GM12878 (cell line): ENCODE results near the gene ELMO2. TPM values are rescaled to one million over a fixed set of nuclear protein-coding genes. Genes with fewer than 3 reads are reported as not detected.

Experiments used
- ATAC-seq: fragments of 200-7000 bp; cut with Tn5 transposase; 3 replicates; pipeline ENCODE4 v1.9.1; 2020; ENCODE audit warnings: mild to moderate bottlenecking, moderate library complexity
- BruUV-seq: library from RNA; stranded (reverse); fragments of 400-500 nt; replicated peaks from 2 replicates; lab custom pipeline; 2021; lab: Mats Ljungman, UMichigan
- CTCF ChIA-PET: fragments of 300-600 bp; sonication (Branson Sonifier 250); formaldehyde crosslinking; extraction: SDS; loops from one replicate; lab custom pipeline; 2021; ENCODE audit warnings: inconsistent platforms; lab: Yijun Ruan, JAX
- POLR2A ChIA-PET: fragments of 350-600 bp; formaldehyde crosslinking; extraction: SDS; loops from one replicate; lab custom pipeline; 2021; ENCODE audit warnings: inconsistent platforms; lab: Charles Lee
- RAD21 ChIA-PET: fragments of 300-600 bp; sonication (Branson Sonifier 250); formaldehyde crosslinking; loops from one replicate; lab custom pipeline; 2023; ENCODE audit warnings: antibody characterized with exemption; ENCODE audit not compliant: unreplicated experiment; lab: Charles Lee
- SMC1A ChIA-PET: fragments of 300-600 bp; sonication (Branson Sonifier 250); formaldehyde crosslinking; loops from one replicate; lab custom pipeline; 2023; ENCODE audit not compliant: unreplicated experiment, uncharacterized antibody; lab: Charles Lee
- DNase-seq: peaks from one replicate; pipeline ENCODE4 v3.0.0-alpha.2; 2011; ENCODE audit warnings: low read depth, low spot score
- FAIRE-seq: peaks from 3 replicates; lab custom pipeline; 2011; peaks lifted over from hg19 to GRCh38; lab: Jason Lieb, UNC
- H2AFZ ChIP-seq: 2 replicates; pipeline ENCODE4 v1.6.0; 2011; ENCODE audit warnings: low read depth, low read length, control low read depth; ENCODE audit not compliant: control insufficient read depth
- H3K27ac ChIP-seq: 2 replicates; pipeline ENCODE4 v1.5.1; 2011; ENCODE audit warnings: control low read depth; ENCODE audit not compliant: control insufficient read depth, insufficient read depth
- H3K27me3 ChIP-seq, 2 experiments: replicated peaks in 1 of 2; 2 replicates each; pipeline versions ENCODE4 v1.6.0 to v1.6.1; 2011; ENCODE audit warnings: low read length in 1 of 2; ENCODE audit not compliant: control insufficient read depth in 2 of 2, insufficient read depth in 2 of 2
- H3K36me3 ChIP-seq, 2 experiments: 2 replicates each; pipeline ENCODE4 v1.5.1; 2011; ENCODE audit warnings: low read length in 1 of 2; ENCODE audit not compliant: control insufficient read depth in 2 of 2, insufficient read depth in 2 of 2
- H3K4me1 ChIP-seq: 2 replicates; pipeline ENCODE4 v1.6.1; 2011; ENCODE audit warnings: mild to moderate bottlenecking, low read length, moderate library complexity, mixed read lengths; ENCODE audit not compliant: control insufficient read depth, insufficient read depth
- H3K4me2 ChIP-seq: 2 replicates; pipeline ENCODE4 v1.6.0; 2011; ENCODE audit warnings: control low read depth; ENCODE audit not compliant: control insufficient read depth, insufficient read depth
- H3K4me3 ChIP-seq: fragments of 200-600 bp; sonication (generic); 2 replicates; pipeline ENCODE4 v1.5.1; 2016
- H3K79me2 ChIP-seq: 2 replicates; pipeline ENCODE4 v1.6.0; 2011; ENCODE audit warnings: low read length; ENCODE audit not compliant: control insufficient read depth, insufficient read depth
- H3K9ac ChIP-seq: 2 replicates; pipeline ENCODE4 v1.8.0; 2011; ENCODE audit warnings: low read length, control low read depth, mixed read lengths; ENCODE audit not compliant: control insufficient read depth, insufficient read depth
- H3K9me3 ChIP-seq: replicated peaks from 3 replicates; pipeline ENCODE4 v1.5.1; 2011; ENCODE audit warnings: mild to moderate bottlenecking, low read length; ENCODE audit not compliant: control insufficient read depth, insufficient read depth
- H4K20me1 ChIP-seq: 2 replicates; pipeline ENCODE4 v1.6.0; 2011; ENCODE audit not compliant: control insufficient read depth, insufficient read depth
- EGR1 ChIP-seq, 2 experiments: IDR thresholded peaks; 1 replicate in 1 of 2; 2 replicates in 1 of 2; pipeline ENCODE4 v1.6.1; 2011 to 2012; ENCODE audit warnings: low read depth in 2 of 2, low read length in 2 of 2, borderline replicate concordance in 1 of 2, mild to moderate bottlenecking in 1 of 2, moderate library complexity in 1 of 2
- GABPA ChIP-seq: IDR thresholded peaks from 2 replicates; pipeline ENCODE4 v1.6.1; 2014; ENCODE audit warnings: antibody characterized with exemption, low read depth, mild to moderate bottlenecking, inconsistent platforms
- IKZF2 ChIP-seq, 2 experiments: fragments of 450-650 bp; IDR thresholded peaks; 2 replicates each; pipeline ENCODE4 v1.6.1; 2017; ENCODE audit warnings: mild to moderate bottlenecking in 2 of 2, moderate library complexity in 2 of 2
- MEF2A ChIP-seq: IDR thresholded peaks from 2 replicates; pipeline ENCODE4 v1.6.1; 2011; ENCODE audit warnings: low read depth, mild to moderate bottlenecking, low read length, moderate library complexity; ENCODE audit not compliant: insufficient read depth
- NR2F1 ChIP-seq: fragments of 450-650 bp; conservative IDR thresholded peaks from 2 replicates; pipeline ENCODE4 v1.6.1; 2017; ENCODE audit warnings: mild to moderate bottlenecking
- WGBS: methylation state at CpG from one replicate; pipeline ENCODE4 v1.1.6; 2016; ENCODE audit warnings: low lambda C conversion rate; ENCODE audit not compliant: insufficient replicate concordance, insufficient coverage; ENCODE audit errors: missing lambda C conversion rate; 5-methylcytosine and 5-hydroxymethylcytosine counted together
- in situ Hi-C: fragments of 300-500 bp; cut with MboI; formaldehyde crosslinking; loops from 9 replicates; pipeline ENCODE4 v1.14.3; 2018; ENCODE audit warnings: mixed read lengths
- intact Hi-C: fragments of 100-400 bp; cut with micrococcal nuclease; formaldehyde crosslinking; loops from one replicate; pipeline ENCODE4 v1.14.2; 2022; ENCODE audit not compliant: unreplicated experiment
- polyA plus RNA-seq, 11 experiments: library from polyadenylated mRNA; depleted of rRNA in 4 of 11; unstranded in 6 of 11; stranded (reverse) in 5 of 11; fragments of >200 nt; fragmentation: Nextera tagmentation in 4 of 11; fragmentation: Illumina TruSeq in 1 of 11; extraction: Ambion mirVana in 4 of 11; extraction: Trizol in 1 of 11; gene quantifications; 1 replicate in 1 of 11; 2 replicates in 10 of 11; pipeline versions ENCODE4 v1.2.1 to v1.2.3, GENCODE V29; 2011 to 2016; ENCODE audit warnings: inconsistent platforms in 2 of 11, missing spikeins in 2 of 11, low read depth in 1 of 11
- total RNA-seq, 4 experiments: library from RNA; depleted of rRNA in 3 of 4; stranded (reverse); fragments of >200 nt in 3 of 4; fragmentation: Illumina TruSeq in 1 of 4; extraction: Trizol in 1 of 4; gene quantifications; 2 replicates each; pipeline versions ENCODE4 v1.2.1 to v1.2.3, GENCODE V29; 2013 to 2021
- TF ChIP-seq, protein P1 (sequence below): IDR thresholded peaks from 2 replicates; pipeline ENCODE4 v1.6.1; 2011; ENCODE audit warnings: low read depth, mild to moderate bottlenecking, low read length, moderate library complexity, borderline replicate concordance; ENCODE audit errors: extremely low read depth
- TF ChIP-seq, protein P2 (sequence below): fragments of 450-650 bp; IDR thresholded peaks from 2 replicates; pipeline ENCODE4 v1.6.1; 2016; ENCODE audit warnings: mild to moderate bottlenecking
- TF ChIP-seq, protein P3 (sequence below): fragments of 450-650 bp; IDR thresholded peaks from 2 replicates; pipeline ENCODE4 v1.6.1; 2016; ENCODE audit warnings: mild to moderate bottlenecking, moderate library complexity, borderline replicate concordance

ELMO2 gene
- total and polyA plus RNA-seq, 10 of the 15 experiments (the other 5 are each of a cell fraction or from before 2014, with no cell fraction given), result 14.2 to 40.2 (median 37.6) TPM

DNA sequence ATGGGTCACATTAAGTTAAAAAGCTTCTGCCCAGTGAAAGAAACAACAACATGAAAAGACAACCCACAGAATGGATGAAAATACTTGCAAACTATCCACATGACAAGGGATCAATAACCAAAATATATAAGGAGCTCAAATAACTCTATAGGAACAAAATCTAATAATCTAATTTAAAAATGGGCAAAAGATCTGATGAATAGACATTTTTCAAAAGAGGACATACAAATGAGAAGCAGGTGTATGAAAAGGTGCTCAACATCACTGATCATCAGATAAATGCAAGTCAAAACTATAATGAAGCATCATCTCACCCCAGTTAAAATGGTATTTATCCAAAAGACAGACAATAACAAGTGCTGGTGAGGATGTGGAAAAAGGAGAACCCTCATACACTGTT lies 21.0 kb upstream of the ELMO2 start:
- Histone ChIP-seq H2AFZ (no peak overlapping the region), H3K36me3 (no peaks in the 10 kb centered on the region), H3K27ac (no peak overlapping the region), H3K9me3 (no peaks in the 10 kb centered on the region), H4K20me1 (no peaks in the 10 kb centered on the region), H3K79me2 (no peaks in the 10 kb centered on the region), H3K9ac (no peak overlapping the region), H3K27me3 (0 out of 4 replicates have a peak, but pooled peaks cover 0 to 4% of the 10 kb centered on the region in 2 experiments), H3K4me3 (no peak overlapping the region), H3K4me2 (no peak overlapping the region), H3K4me1 (no peaks in the 10 kb centered on the region)
- in situ Hi-C loops, result no loop called here
- ChIA-PET CTCF (interaction anchor here (1.3 kb wide), 1 partner anchor 121 kb away, joined by 3 read pairs; no protein-coding TSS in a partner anchor), SMC1A (interaction anchor here (2.5 kb wide), 1 partner anchor 10 kb away, joined by 7 read pairs; no protein-coding TSS in a partner anchor), POLR2A (no interaction called here), RAD21 (no interaction called here)
- intact Hi-C loops, result no loop called here
- no TSS peak for BruUV-seq
- DNase-seq (no peak), FAIRE-seq (no peak), ATAC-seq (no peak)
- TF ChIP-seq NR2F1, result no peak
- TF ChIP-seq EGR1 (IDR thresholded peaks at IDR 0.05; ENCODE audit: borderline replicate concordance in 1 of 2, low read depth in 2 of 2, low read length in 2 of 2), result no peak
- TF ChIP-seq MEF2A, result no peak
- no peak for TF ChIP-seq GABPA

DNA sequence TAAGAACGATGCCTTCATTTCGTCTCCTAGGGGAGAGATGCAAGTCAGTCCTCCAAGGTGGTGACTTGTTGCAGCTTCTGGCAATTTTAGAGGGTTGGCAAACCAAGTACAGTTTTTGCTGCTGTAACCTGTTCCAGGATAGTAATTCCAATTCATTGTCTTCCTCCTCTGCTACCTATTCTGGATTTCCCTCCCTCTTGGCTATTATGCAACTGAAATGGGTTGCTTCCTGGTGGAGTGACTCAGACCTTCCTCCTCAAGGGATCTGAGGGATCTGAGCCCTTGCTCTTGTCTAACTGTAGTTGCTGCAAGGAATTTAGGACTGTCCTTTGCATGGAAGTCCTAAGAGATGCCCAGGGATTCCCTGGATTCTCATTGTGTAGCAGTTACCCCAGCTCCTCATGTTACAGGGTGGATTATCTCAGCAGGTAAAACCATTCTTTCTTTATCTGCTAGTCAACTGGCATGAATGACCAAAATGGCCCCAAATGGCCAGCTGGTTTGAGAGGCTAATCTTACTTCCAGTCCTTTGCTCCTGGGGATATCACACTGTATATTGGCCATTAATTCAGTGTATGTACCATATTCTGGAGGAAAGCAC lies 17.6 kb upstream of the ELMO2 start:
- Histone ChIP-seq H4K20me1 (no peaks in the 10 kb centered on the region), H3K79me2 (no peaks in the 10 kb centered on the region), H3K36me3 (no peaks in the 10 kb centered on the region), H2AFZ (no peak overlapping the region), H3K4me3 (no peak overlapping the region), H3K4me2 (no peak overlapping the region), H3K27me3 (no peaks in the 10 kb centered on the region), H3K27ac (no peak overlapping the region), H3K9me3 (no peaks in the 10 kb centered on the region), H3K9ac (no peak overlapping the region), H3K4me1 (no peaks in the 10 kb centered on the region)
- 19% methylated on average over 2 of the region's 2 CpGs for WGBS
- ChIA-PET CTCF (no interaction called here), RAD21 (no interaction called here), SMC1A (no interaction called here), POLR2A (no interaction called here)
- ATAC-seq, result no peak
- TF ChIP-seq, protein P1, sequence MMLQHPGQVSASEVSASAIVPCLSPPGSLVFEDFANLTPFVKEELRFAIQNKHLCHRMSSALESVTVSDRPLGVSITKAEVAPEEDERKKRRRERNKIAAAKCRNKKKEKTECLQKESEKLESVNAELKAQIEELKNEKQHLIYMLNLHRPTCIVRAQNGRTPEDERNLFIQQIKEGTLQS, result no peak
- TF ChIP-seq, protein P2, sequence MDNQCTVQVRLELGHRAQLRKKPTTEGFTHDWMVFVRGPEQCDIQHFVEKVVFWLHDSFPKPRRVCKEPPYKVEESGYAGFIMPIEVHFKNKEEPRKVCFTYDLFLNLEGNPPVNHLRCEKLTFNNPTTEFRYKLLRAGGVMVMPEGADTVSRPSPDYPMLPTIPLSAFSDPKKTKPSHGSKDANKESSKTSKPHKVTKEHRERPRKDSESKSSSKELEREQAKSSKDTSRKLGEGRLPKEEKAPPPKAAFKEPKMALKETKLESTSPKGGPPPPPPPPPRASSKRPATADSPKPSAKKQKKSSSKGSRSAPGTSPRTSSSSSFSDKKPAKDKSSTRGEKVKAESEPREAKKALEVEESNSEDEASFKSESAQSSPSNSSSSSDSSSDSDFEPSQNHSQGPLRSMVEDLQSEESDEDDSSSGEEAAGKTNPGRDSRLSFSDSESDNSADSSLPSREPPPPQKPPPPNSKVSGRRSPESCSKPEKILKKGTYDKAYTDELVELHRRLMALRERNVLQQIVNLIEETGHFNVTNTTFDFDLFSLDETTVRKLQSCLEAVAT, result no peak
- TF ChIP-seq, protein P3, sequence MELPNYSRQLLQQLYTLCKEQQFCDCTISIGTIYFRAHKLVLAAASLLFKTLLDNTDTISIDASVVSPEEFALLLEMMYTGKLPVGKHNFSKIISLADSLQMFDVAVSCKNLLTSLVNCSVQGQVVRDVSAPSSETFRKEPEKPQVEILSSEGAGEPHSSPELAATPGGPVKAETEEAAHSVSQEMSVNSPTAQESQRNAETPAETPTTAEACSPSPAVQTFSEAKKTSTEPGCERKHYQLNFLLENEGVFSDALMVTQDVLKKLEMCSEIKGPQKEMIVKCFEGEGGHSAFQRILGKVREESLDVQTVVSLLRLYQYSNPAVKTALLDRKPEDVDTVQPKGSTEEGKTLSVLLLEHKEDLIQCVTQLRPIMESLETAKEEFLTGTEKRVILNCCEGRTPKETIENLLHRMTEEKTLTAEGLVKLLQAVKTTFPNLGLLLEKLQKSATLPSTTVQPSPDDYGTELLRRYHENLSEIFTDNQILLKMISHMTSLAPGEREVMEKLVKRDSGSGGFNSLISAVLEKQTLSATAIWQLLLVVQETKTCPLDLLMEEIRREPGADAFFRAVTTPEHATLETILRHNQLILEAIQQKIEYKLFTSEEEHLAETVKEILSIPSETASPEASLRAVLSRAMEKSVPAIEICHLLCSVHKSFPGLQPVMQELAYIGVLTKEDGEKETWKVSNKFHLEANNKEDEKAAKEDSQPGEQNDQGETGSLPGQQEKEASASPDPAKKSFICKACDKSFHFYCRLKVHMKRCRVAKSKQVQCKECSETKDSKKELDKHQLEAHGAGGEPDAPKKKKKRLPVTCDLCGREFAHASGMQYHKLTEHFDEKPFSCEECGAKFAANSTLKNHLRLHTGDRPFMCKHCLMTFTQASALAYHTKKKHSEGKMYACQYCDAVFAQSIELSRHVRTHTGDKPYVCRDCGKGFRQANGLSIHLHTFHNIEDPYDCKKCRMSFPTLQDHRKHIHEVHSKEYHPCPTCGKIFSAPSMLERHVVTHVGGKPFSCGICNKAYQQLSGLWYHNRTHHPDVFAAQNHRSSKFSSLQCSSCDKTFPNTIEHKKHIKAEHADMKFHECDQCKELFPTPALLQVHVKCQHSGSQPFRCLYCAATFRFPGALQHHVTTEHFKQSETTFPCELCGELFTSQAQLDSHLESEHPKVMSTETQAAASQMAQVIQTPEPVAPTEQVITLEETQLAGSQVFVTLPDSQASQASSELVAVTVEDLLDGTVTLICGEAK, result no peak
- no peak for TF ChIP-seq IKZF2 (IDR thresholded peaks at IDR 0.05)
- BruUV-seq, result no TSS peak
- in situ Hi-C loops, result no loop called here
- DNase-seq, result no peak
- no peak for FAIRE-seq
- intact Hi-C loops, result no loop called here
